ENCODE measurements around the gene SUGCT.

Gene SUGCT

GRCh38 chr7:40394400-40394799, 259.6 kb downstream of the SUGCT start:
- H3K27ac ChIP-seq (ENCODE audit: extremely low read depth, low read depth, low read length) = no peak overlapping the region
- ChIA-PET POLR2A (no interaction called here), CTCF (no interaction called here)
- TF ChIP-seq ZNF433 (tag by site-specific recombination; IDR thresholded peaks at IDR 0.05; ENCODE audit: low read depth) (no peak), ZNF324 (tag by site-specific recombination; IDR thresholded peaks at IDR 0.05) (no peak), ZFP37 (tag by site-specific recombination; IDR thresholded peaks at IDR 0.05) (no peak), ZNF660 (tag by site-specific recombination; IDR thresholded peaks at IDR 0.05) (no peak), ZBTB8A (tag by site-specific recombination; IDR thresholded peaks at IDR 0.05) (no peak), ZNF248 (tag by site-specific recombination; IDR thresholded peaks at IDR 0.05) (no peak), GFI1B (tag by site-specific recombination; IDR thresholded peaks at IDR 0.05) (no peak), BCL11B (tag by site-specific recombination; IDR thresholded peaks at IDR 0.05; ENCODE audit: low read depth) (no peak), REST (tag by site-specific recombination; IDR thresholded peaks at IDR 0.05) (no peak), ZNF274 (IDR thresholded peaks at IDR 0.05; ENCODE audit: low read length) (no peak), ZNF274 (tag by site-specific recombination; IDR thresholded peaks at IDR 0.05; ENCODE audit: borderline replicate concordance) (no peak), SCRT1 (tag by site-specific recombination; IDR thresholded peaks at IDR 0.05; ENCODE audit: borderline replicate concordance) (no peak), ZNF548 (tag by site-specific recombination; IDR thresholded peaks at IDR 0.05) (no peak), ZNF514 (tag by site-specific recombination; IDR thresholded peaks at IDR 0.05) (no peak), ZSCAN5A (tag by site-specific recombination; IDR thresholded peaks at IDR 0.05) (no peak)
- TF ChIP-seq, protein P1, sequence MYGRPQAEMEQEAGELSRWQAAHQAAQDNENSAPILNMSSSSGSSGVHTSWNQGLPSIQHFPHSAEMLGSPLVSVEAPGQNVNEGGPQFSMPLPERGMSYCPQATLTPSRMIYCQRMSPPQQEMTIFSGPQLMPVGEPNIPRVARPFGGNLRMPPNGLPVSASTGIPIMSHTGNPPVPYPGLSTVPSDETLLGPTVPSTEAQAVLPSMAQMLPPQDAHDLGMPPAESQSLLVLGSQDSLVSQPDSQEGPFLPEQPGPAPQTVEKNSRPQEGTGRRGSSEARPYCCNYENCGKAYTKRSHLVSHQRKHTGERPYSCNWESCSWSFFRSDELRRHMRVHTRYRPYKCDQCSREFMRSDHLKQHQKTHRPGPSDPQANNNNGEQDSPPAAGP (tag by site-specific recombination; IDR thresholded peaks at IDR 0.05) = no peak
- TF ChIP-seq, protein P2, sequence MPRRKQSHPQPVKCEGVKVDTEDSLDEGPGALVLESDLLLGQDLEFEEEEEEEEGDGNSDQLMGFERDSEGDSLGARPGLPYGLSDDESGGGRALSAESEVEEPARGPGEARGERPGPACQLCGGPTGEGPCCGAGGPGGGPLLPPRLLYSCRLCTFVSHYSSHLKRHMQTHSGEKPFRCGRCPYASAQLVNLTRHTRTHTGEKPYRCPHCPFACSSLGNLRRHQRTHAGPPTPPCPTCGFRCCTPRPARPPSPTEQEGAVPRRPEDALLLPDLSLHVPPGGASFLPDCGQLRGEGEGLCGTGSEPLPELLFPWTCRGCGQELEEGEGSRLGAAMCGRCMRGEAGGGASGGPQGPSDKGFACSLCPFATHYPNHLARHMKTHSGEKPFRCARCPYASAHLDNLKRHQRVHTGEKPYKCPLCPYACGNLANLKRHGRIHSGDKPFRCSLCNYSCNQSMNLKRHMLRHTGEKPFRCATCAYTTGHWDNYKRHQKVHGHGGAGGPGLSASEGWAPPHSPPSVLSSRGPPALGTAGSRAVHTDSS (tag by site-specific recombination; IDR thresholded peaks at IDR 0.05) = no peak
- H3K4me1 ChIP-seq (ENCODE audit: control insufficient read depth, insufficient read depth, low read length) = no peaks in the 10 kb centered on the region
- no peak overlapping the region for H3K4me3 ChIP-seq (ENCODE audit: low read depth, low read length)
- H3K9me3 ChIP-seq (ENCODE audit: control insufficient read depth, insufficient read depth, low read depth, low read length) = no peaks in the 10 kb centered on the region
- H3K36me3 ChIP-seq (ENCODE audit: control insufficient read depth in 2 of 2, insufficient read depth in 1 of 2, low read length in 2 of 2) = no peaks in the 10 kb centered on the region

- Histone ChIP-seq H3K27ac (ENCODE audit: extremely low read depth, low read depth, low read length) (no peak overlapping the region), H3K4me1 (ENCODE audit: control insufficient read depth, insufficient read depth, low read length) (no peaks in the 10 kb centered on the region), H3K4me3 (ENCODE audit: low read depth, low read length) (no peak overlapping the region), H3K9me3 (ENCODE audit: control insufficient read depth, insufficient read depth, low read depth, low read length) (no peaks in the 10 kb centered on the region), H3K36me3 (ENCODE audit: control insufficient read depth in 2 of 2, insufficient read depth in 1 of 2, low read length in 2 of 2) (no peaks in the 10 kb centered on the region)
- POLR2A ChIA-PET = no interaction called here
- CTCF ChIA-PET = no interaction called here
- TF ChIP-seq ZNF214 (tag by site-specific recombination; IDR thresholded peaks at IDR 0.05; ENCODE audit: borderline replicate concordance) = no peak
- no peak for TF ChIP-seq ZNF302 (tag by site-specific recombination; IDR thresholded peaks at IDR 0.05; ENCODE audit: low read depth)
- no peak for TF ChIP-seq PRDM4 (tag by site-specific recombination; IDR thresholded peaks at IDR 0.05)
- no peak for TF ChIP-seq ZNF707 (tag by site-specific recombination; IDR thresholded peaks at IDR 0.05)
- no peak for TF ChIP-seq GLI2 (tag by site-specific recombination; IDR thresholded peaks at IDR 0.05; ENCODE audit: borderline replicate concordance, low read depth)
- no peak for TF ChIP-seq ZNF830 (tag by site-specific recombination; IDR thresholded peaks at IDR 0.05; ENCODE audit: low read depth)
- TF ChIP-seq, protein P3, sequence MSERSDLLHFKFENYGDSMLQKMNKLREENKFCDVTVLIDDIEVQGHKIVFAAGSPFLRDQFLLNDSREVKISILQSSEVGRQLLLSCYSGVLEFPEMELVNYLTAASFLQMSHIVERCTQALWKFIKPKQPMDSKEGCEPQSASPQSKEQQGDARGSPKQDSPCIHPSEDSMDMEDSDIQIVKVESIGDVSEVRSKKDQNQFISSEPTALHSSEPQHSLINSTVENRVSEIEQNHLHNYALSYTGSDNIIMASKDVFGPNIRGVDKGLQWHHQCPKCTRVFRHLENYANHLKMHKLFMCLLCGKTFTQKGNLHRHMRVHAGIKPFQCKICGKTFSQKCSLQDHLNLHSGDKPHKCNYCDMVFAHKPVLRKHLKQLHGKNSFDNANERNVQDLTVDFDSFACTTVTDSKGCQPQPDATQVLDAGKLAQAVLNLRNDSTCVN (tag by site-specific recombination; optimal IDR thresholded peaks at IDR 0.05) = no peak
- no peak for TF ChIP-seq ZSCAN23 (tag by site-specific recombination; IDR thresholded peaks at IDR 0.05)
- no peak for TF ChIP-seq ZNF16 (tag by site-specific recombination; IDR thresholded peaks at IDR 0.05; ENCODE audit: low read depth)
Observed at GRCh38 chr7:40400525-40400924, 265.7 kb downstream of the SUGCT start.

Measured in HEK293 (cell line).